OCI-LY1 (cell line): ENCODE results near the gene NMB.

Experiments
- H2AFZ ChIP-seq: fragments of 200-600 bp; sonication (generic), shearing (Covaris generic); 2 replicates; pipeline ENCODE4 v1.6.0; 2014; ENCODE audit warnings: antibody characterized with exemption, mild to moderate bottlenecking, low read length
- H3F3A ChIP-seq: fragments of 200-600 bp; sonication (generic), shearing (Covaris generic); 2 replicates; pipeline ENCODE4 v1.6.0; 2014; ENCODE audit warnings: mild to moderate bottlenecking, antibody characterized with exemption, low read length, moderate library complexity; ENCODE audit not compliant: insufficient read depth
- H3K27ac ChIP-seq: fragments of 200-600 bp; sonication (generic); 2 replicates; pipeline ENCODE4 v1.5.1; 2014; ENCODE audit warnings: low read length, mixed run types, mild to moderate bottlenecking, low read depth; ENCODE audit not compliant: poor library complexity, severe bottlenecking
- H3K27me3 ChIP-seq: fragments of 200-600 bp; sonication (generic); 2 replicates; pipeline ENCODE4 v1.6.0; 2014; ENCODE audit warnings: antibody characterized with exemption, mild to moderate bottlenecking, low read length, moderate library complexity; ENCODE audit not compliant: insufficient read depth
- H3K36me3 ChIP-seq: fragments of 200-600 bp; sonication (generic); 2 replicates; pipeline ENCODE4 v1.6.1; 2014; ENCODE audit warnings: mild to moderate bottlenecking, antibody characterized with exemption, low read length, moderate library complexity, mixed read lengths; ENCODE audit not compliant: insufficient read depth
- H3K4me1 ChIP-seq: fragments of 200-600 bp; sonication (generic); 2 replicates; pipeline ENCODE4 v1.5.1; 2014; ENCODE audit warnings: mild to moderate bottlenecking, low read length, moderate library complexity; ENCODE audit not compliant: insufficient read depth, severe bottlenecking
- H3K4me2 ChIP-seq: fragments of 200-600 bp; sonication (generic), shearing (Covaris generic); 2 replicates; pipeline ENCODE4 v1.6.1; 2014; ENCODE audit warnings: low read length
- H3K4me3 ChIP-seq: fragments of 200-600 bp; sonication (generic); 2 replicates; pipeline ENCODE4 v1.5.1; 2014; ENCODE audit warnings: low read length, low read depth, mild to moderate bottlenecking, mixed read lengths; ENCODE audit not compliant: poor library complexity, severe bottlenecking
- H3K79me2 ChIP-seq: fragments of 200-600 bp; shearing (Covaris generic); 2 replicates; pipeline ENCODE4 v1.6.1; 2016; ENCODE audit warnings: mixed run types, low read length, mixed read lengths; ENCODE audit not compliant: insufficient read depth
- H3K9ac ChIP-seq: fragments of 200-600 bp; sonication (generic), shearing (Covaris generic); 2 replicates; pipeline ENCODE4 v1.6.1; 2014; ENCODE audit warnings: mild to moderate bottlenecking, low read length, mixed read lengths
- H3K9me2 ChIP-seq: fragments of 200-600 bp; sonication (generic), shearing (Covaris generic); 2 replicates; pipeline ENCODE4 v1.6.1; 2014; ENCODE audit warnings: low read depth, mild to moderate bottlenecking, low read length, mixed read lengths
- H3K9me3 ChIP-seq: fragments of 200-600 bp; shearing (Covaris generic); 2 replicates; pipeline ENCODE4 v1.6.1; 2014; ENCODE audit warnings: low read length, mixed read lengths
- H4K20me1 ChIP-seq: fragments of 200-600 bp; sonication (generic), shearing (Covaris generic); 2 replicates; pipeline ENCODE4 v1.6.0; 2016; ENCODE audit warnings: mild to moderate bottlenecking, low read length; ENCODE audit not compliant: insufficient read depth
- CTCF ChIP-seq: fragments of 200-600 bp; sonication (generic), shearing (Covaris generic); IDR thresholded peaks from 2 replicates; pipeline ENCODE4 v1.5.1; 2017; ENCODE audit warnings: mild to moderate bottlenecking, antibody characterized with exemption, low read length, moderate library complexity, mixed read lengths
- EZH2 ChIP-seq: fragments of 200-600 bp; sonication (generic), shearing (Covaris generic); IDR thresholded peaks from 2 replicates; pipeline ENCODE4 v1.8.0; 2017; ENCODE audit warnings: borderline replicate concordance, mixed run types, mild to moderate bottlenecking, antibody characterized with exemption, low read length, moderate library complexity, mixed read lengths

Gene NMB

DNA sequence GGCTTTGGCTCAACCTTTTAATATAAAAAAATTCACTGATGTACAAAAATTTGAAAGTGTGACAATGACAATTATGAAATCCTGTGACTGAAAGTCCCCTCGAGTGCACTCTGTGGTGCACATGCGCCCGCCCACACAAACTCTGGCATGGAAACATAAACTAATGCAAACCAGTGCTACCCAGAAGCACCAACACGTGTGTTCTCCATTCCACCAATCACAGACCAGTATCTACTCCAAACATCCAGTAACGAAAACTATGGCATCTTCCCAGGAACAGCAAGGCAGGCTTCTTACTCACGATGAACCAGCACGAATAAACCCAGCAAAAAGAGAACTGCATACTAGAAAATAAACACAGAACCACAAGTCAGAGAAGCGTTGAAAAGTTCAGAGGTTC lies 11.7 kb upstream of the NMB start:
- Histone ChIP-seq H2AFZ (no peak overlapping the region), H3K9me2 (no peaks in the 10 kb centered on the region), H3K4me3 (no peak overlapping the region), H3K27me3 (no peaks in the 10 kb centered on the region), H3K36me3 (peaks cover 48% of the 10 kb centered on the region), H3K27ac (no peak overlapping the region), H4K20me1 (no peaks in the 10 kb centered on the region), H3K4me2 (no peak overlapping the region), H3K9ac (no peak overlapping the region), H3K79me2 (no peaks in the 10 kb centered on the region), H3F3A (no peaks in the 10 kb centered on the region), H3K9me3 (no peaks in the 10 kb centered on the region), H3K4me1 (no peaks in the 10 kb centered on the region)
- no peak for TF ChIP-seq EZH2
- TF ChIP-seq CTCF, result no peak

DNA sequence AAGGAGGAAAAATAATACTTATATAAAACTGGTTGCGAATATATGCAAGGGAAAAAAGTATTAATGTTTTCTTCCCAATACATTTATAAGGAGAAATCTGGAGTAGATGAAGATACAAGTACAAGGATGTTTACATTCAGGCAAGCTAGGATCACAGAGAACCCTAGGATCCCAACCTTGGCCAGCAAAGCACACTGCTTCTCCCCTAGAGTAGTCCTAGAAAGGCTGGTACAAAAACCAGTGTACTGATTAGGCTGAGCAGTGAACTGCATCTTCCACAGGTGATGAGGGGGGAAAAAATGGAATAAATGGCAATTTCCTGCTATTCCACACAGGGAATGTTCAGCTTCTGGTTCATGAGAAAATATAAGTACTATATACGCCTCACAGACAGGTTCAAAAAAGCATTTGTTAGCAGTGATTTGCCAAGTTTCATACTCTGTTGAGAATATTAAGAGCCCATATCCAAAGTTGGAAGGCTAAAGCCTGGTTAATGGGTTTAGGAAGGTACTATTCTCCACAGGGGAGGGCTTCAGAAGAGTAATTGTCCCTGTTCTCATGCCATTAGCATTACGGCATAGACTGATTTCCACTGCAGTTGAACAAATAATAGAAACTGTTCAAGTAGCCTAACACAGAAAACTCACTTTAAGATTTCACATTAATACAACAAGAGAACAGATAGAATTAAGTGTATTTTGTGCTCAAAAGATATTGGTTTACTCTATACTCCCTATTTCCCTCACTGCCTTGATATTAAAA lies 10.4 kb upstream of the NMB start:
- no peaks in the 10 kb centered on the region for H4K20me1 ChIP-seq
- H3K36me3 ChIP-seq, result peaks cover 42% of the 10 kb centered on the region
- H3K27me3 ChIP-seq, result no peaks in the 10 kb centered on the region
- TF ChIP-seq EZH2, result no peak
- TF ChIP-seq CTCF, result no peak
- no peaks in the 10 kb centered on the region for H3K9me2 ChIP-seq
- no peak overlapping the region for H3K4me2 ChIP-seq
- no peak overlapping the region for H2AFZ ChIP-seq
- H3F3A ChIP-seq, result no peaks in the 10 kb centered on the region
- H3K27ac ChIP-seq, result no peak overlapping the region
- no peak overlapping the region for H3K9ac ChIP-seq
- H3K79me2 ChIP-seq, result no peaks in the 10 kb centered on the region
- no peaks in the 10 kb centered on the region for H3K9me3 ChIP-seq
- H3K4me3 ChIP-seq, result no peak overlapping the region
- no peaks in the 10 kb centered on the region for H3K4me1 ChIP-seq

- H3K27me3 ChIP-seq, result no peaks in the 10 kb centered on the region
These were observed 8.4 kb upstream of the NMB start for GRCh38 chr15:84666373-84666772.

More at GRCh38 chr15:84666373-84666772, 8.4 kb upstream of the NMB start:
- no peak overlapping the region for H3K4me3 ChIP-seq
- H3K9me2 ChIP-seq, result no peaks in the 10 kb centered on the region
- no peaks in the 10 kb centered on the region for H3K9me3 ChIP-seq
- H3F3A ChIP-seq, result no peaks in the 10 kb centered on the region
- H3K79me2 ChIP-seq, result no peaks in the 10 kb centered on the region
- no peak for TF ChIP-seq CTCF
- TF ChIP-seq EZH2, result no peak
- no peaks in the 10 kb centered on the region for H4K20me1 ChIP-seq
- H3K9ac ChIP-seq, result no peak overlapping the region
- no peaks in the 10 kb centered on the region for H3K4me1 ChIP-seq
- no peak overlapping the region for H3K4me2 ChIP-seq
- H3K27ac ChIP-seq, result no peak overlapping the region
- no peak overlapping the region for H2AFZ ChIP-seq
- peaks cover 42% of the 10 kb centered on the region for H3K36me3 ChIP-seq
